ENCODE measurements around the gene HLCS.

GRCh38 chr21:36917471-36918158, 48.9 kb downstream of the HLCS start:
- TF ChIP-seq, protein P1, sequence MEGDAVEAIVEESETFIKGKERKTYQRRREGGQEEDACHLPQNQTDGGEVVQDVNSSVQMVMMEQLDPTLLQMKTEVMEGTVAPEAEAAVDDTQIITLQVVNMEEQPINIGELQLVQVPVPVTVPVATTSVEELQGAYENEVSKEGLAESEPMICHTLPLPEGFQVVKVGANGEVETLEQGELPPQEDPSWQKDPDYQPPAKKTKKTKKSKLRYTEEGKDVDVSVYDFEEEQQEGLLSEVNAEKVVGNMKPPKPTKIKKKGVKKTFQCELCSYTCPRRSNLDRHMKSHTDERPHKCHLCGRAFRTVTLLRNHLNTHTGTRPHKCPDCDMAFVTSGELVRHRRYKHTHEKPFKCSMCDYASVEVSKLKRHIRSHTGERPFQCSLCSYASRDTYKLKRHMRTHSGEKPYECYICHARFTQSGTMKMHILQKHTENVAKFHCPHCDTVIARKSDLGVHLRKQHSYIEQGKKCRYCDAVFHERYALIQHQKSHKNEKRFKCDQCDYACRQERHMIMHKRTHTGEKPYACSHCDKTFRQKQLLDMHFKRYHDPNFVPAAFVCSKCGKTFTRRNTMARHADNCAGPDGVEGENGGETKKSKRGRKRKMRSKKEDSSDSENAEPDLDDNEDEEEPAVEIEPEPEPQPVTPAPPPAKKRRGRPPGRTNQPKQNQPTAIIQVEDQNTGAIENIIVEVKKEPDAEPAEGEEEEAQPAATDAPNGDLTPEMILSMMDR (IDR thresholded peaks at IDR 0.05): peak in 4 of 6 experiments; percentile 27 to 33 (median 32)
- TF ChIP-seq POLR2AphosphoS5 (IDR thresholded peaks at IDR 0.05): no peak
- no peak for TF ChIP-seq EP300 (IDR thresholded peaks at IDR 0.05)
